SK-N-SH (cell line): Measurements from ENCODE around the gene UTP18.

Experiments used
- CHD2 ChIP-seq: fragments of 150-350 bp; IDR thresholded peaks from 2 replicates; pipeline ENCODE4 v1.6.1; 2018; ENCODE audit warnings: low read length; ENCODE audit not compliant: partially characterized antibody
- CTCF ChIP-seq: fragments of 200-600 bp; sonication (generic); IDR thresholded peaks from 2 replicates; pipeline ENCODE4 v1.6.1; 2017; ENCODE audit warnings: antibody characterized with exemption, mild to moderate bottlenecking, moderate library complexity
- EP300 ChIP-seq, 2 experiments: IDR thresholded peaks; 2 replicates each; pipeline versions ENCODE4 v1.4.0 to v1.6.1; 2012; ENCODE audit warnings: borderline replicate concordance in 1 of 2, low read depth in 1 of 2, low read length in 1 of 2
- EZH2phosphoT487 ChIP-seq: fragments of 200-600 bp; sonication (generic); IDR thresholded peaks from 2 replicates; pipeline ENCODE4 v1.6.1; 2017; ENCODE audit warnings: low read depth, mixed run types, mild to moderate bottlenecking, antibody characterized with exemption, moderate library complexity, borderline replicate concordance
- MAX ChIP-seq: IDR thresholded peaks from 2 replicates; pipeline ENCODE4 v1.4.0; 2012; ENCODE audit warnings: low read depth
- MEF2A ChIP-seq: IDR thresholded peaks from 2 replicates; pipeline ENCODE4 v1.4.0; 2012; ENCODE audit warnings: low read depth, borderline replicate concordance
- RXRA ChIP-seq: IDR thresholded peaks from 2 replicates; pipeline ENCODE4 v1.4.0; 2012; ENCODE audit warnings: low read depth, mild to moderate bottlenecking, borderline replicate concordance
- TCF12 ChIP-seq: IDR thresholded peaks from 2 replicates; pipeline ENCODE4 v1.4.0; 2012

DNA sequence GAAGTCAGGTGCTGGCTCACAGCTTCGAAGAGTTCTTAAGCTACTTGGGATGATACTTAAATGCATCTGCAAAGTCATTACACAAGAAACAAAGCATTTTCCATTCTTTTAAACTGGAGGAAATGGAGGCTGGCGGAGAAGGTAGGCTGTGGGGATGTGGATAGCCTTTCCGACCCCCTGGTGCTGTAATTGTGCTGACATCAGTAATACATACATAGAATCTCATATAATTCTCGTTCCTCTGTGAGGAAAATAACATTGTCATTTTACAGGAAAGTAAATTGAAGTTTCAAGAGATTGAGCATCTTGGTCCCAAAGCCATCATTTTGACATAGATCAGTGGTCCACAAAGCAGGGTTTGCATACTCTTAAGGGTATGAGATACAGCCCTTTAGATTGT lies 39.5 kb downstream of the UTP18 start:
- TF ChIP-seq MEF2A (no peak), EZH2phosphoT487 (no peak), CTCF (no peak), TCF12 (no peak), EP300 (IDR thresholded peaks at IDR 0.05; ENCODE audit: borderline replicate concordance in 1 of 2, low read depth in 1 of 2, low read length in 1 of 2) (no peak), RXRA (no peak), CHD2 (no peak), MAX (no peak)
